Measurements from ENCODE around the gene KRT86. TPM values are rescaled to one million over a fixed set of nuclear protein-coding genes. Genes with fewer than 3 reads are reported as not detected.

The KRT86 gene
- total RNA-seq, 1 donor from 2014 or later, result 0.16 TPM

- peaks cover 42% of the 10 kb centered on the region for H3K4me1 Mint-ChIP-seq
- no peak overlapping the region for H3K4me3 Mint-ChIP-seq
- H3K27me3 Mint-ChIP-seq (ENCODE audit: low read depth), result peaks cover 13% of the 10 kb centered on the region
- H3K27ac Mint-ChIP-seq, result no peak overlapping the region
- no peaks in the 10 kb centered on the region for H3K36me3 Mint-ChIP-seq
- no peak for TF ChIP-seq CTCF (IDR thresholded peaks at IDR 0.05; ENCODE audit: unreplicated experiment)
- H3K9me3 Mint-ChIP-seq, result no peaks in the 10 kb centered on the region
- DNase-seq (ENCODE audit: low spot score in 2 of 2, unreplicated experiment in 2 of 2), result no peak
Measured at GRCh38 chr12:52245259-52245961, 29.0 kb upstream of the KRT86 start.

- no peaks in the 10 kb centered on the region for H3K36me3 Mint-ChIP-seq
- peaks cover 42% of the 10 kb centered on the region for H3K4me1 Mint-ChIP-seq
- H3K9me3 Mint-ChIP-seq, result no peaks in the 10 kb centered on the region
- peaks cover 16% of the 10 kb centered on the region for H3K27me3 Mint-ChIP-seq (ENCODE audit: low read depth)
- H3K4me3 Mint-ChIP-seq, result no peak overlapping the region
- H3K27ac Mint-ChIP-seq, result no peak overlapping the region
- no peak for TF ChIP-seq CTCF (IDR thresholded peaks at IDR 0.05; ENCODE audit: unreplicated experiment)
- no peak for DNase-seq (ENCODE audit: low spot score in 2 of 2, unreplicated experiment in 2 of 2)
Measured at GRCh38 chr12:52245962-52246569, 28.4 kb upstream of the KRT86 start.

- Mint-ChIP-seq H3K4me3 (no peak overlapping the region), H3K27ac (no peak overlapping the region), H3K4me1 (peaks cover 42% of the 10 kb centered on the region), H3K9me3 (no peaks in the 10 kb centered on the region), H3K27me3 (ENCODE audit: low read depth) (peaks cover 24% of the 10 kb centered on the region), H3K36me3 (no peaks in the 10 kb centered on the region)
- no peak for TF ChIP-seq CTCF (IDR thresholded peaks at IDR 0.05; ENCODE audit: unreplicated experiment)
- DNase-seq (ENCODE audit: low spot score in 2 of 2, unreplicated experiment in 2 of 2), result no peak
Measured at GRCh38 chr12:52246720-52247621, 27.5 kb upstream of the KRT86 start.

GRCh38 chr12:52247622-52248540, 26.6 kb upstream of the KRT86 start:
- Mint-ChIP-seq H3K27ac (no peak overlapping the region), H3K9me3 (no peaks in the 10 kb centered on the region), H3K36me3 (no peaks in the 10 kb centered on the region), H3K4me3 (no peak overlapping the region), H3K27me3 (ENCODE audit: low read depth) (peaks cover 26% of the 10 kb centered on the region), H3K4me1 (peaks cover 42% of the 10 kb centered on the region)
- TF ChIP-seq CTCF (IDR thresholded peaks at IDR 0.05; ENCODE audit: unreplicated experiment), result no peak
- no peak for DNase-seq (ENCODE audit: low spot score in 2 of 2, unreplicated experiment in 2 of 2)

All from mesothelial cell of epicardium (in vitro differentiated cells).